IMR-90 (cell line): ENCODE measurements around the gene USP9Y. TPM values are rescaled to one million over a fixed set of nuclear protein-coding genes. Genes with fewer than 3 reads are reported as not detected.

Experiments used
- ATAC-seq: fragments of 200-7000 bp; cut with Tn5 transposase; 2 replicates; pipeline ENCODE4 v1.9.1; 2020; ENCODE audit warnings: low read depth, mild to moderate bottlenecking, moderate library complexity
- BruUV-seq: library from RNA; stranded (reverse); fragments of 400-500 nt; replicated peaks from 2 replicates; lab custom pipeline; 2021; lab: Mats Ljungman, UMichigan
- CTCF ChIA-PET: fragments of 300-600 bp; formaldehyde crosslinking; extraction: SDS; loops from one replicate; lab custom pipeline; 2021; ENCODE audit warnings: antibody characterized with exemption; lab: Yijun Ruan, JAX
- POLR2A ChIA-PET: fragments of 300-600 bp; sonication (Branson Sonifier 250); formaldehyde crosslinking; loops from one replicate; lab custom pipeline; 2022; ENCODE audit warnings: antibody characterized with exemption; ENCODE audit not compliant: unreplicated experiment; lab: Charles Lee
- DNase-seq: peaks from one replicate; pipeline ENCODE4 v3.0.0; 2013
- H2AFZ ChIP-seq: replicated peaks from 2 replicates; pipeline ENCODE3; 2013; ENCODE audit warnings: low read length, mild to moderate bottlenecking; ENCODE audit not compliant: poor library complexity
- H2AK5ac ChIP-seq: 2 replicates; pipeline ENCODE4 v1.6.1; 2013; ENCODE audit warnings: low read depth, low read length, inconsistent platforms
- H2AK9ac ChIP-seq: replicated peaks from 2 replicates; pipeline ENCODE3; 2013; ENCODE audit warnings: mild to moderate bottlenecking, low read depth, low read length, moderate library complexity; ENCODE audit not compliant: poor library complexity
- H2BK120ac ChIP-seq: 2 replicates; pipeline ENCODE4 v1.6.1; 2013; ENCODE audit warnings: low read depth, low read length, inconsistent platforms
- H2BK15ac ChIP-seq: 3 replicates; pipeline ENCODE4 v1.6.1; 2013; ENCODE audit warnings: low read depth, low read length, inconsistent platforms
- H2BK20ac ChIP-seq: 2 replicates; pipeline ENCODE4 v1.6.1; 2013; ENCODE audit warnings: low read depth, mild to moderate bottlenecking, inconsistent platforms, low read length, moderate library complexity
- H2BK5ac ChIP-seq: 2 replicates; pipeline ENCODE4 v1.6.1; 2013; ENCODE audit warnings: mild to moderate bottlenecking, low read depth, low read length, inconsistent platforms; ENCODE audit not compliant: poor library complexity, severe bottlenecking
- H3K14ac ChIP-seq: replicated peaks from 2 replicates; pipeline ENCODE4 v1.6.1; 2013; ENCODE audit warnings: low read depth, low read length, inconsistent platforms
- H3K18ac ChIP-seq: 2 replicates; pipeline ENCODE4 v1.6.1; 2013; ENCODE audit warnings: low read depth, low read length, control low read depth
- H3K23ac ChIP-seq: 2 replicates; pipeline ENCODE4 v1.6.1; 2013; ENCODE audit warnings: low read depth, low read length, inconsistent platforms
- H3K27ac ChIP-seq: 2 replicates; pipeline ENCODE4 v1.5.1; 2013; ENCODE audit warnings: mild to moderate bottlenecking, control low read depth, low read length; ENCODE audit not compliant: insufficient read depth
- H3K27me3 ChIP-seq: 2 replicates; pipeline ENCODE4 v1.6.1; 2013; ENCODE audit warnings: low read length; ENCODE audit not compliant: control insufficient read depth, insufficient read depth
- H3K36me3 ChIP-seq: 2 replicates; pipeline ENCODE4 v1.6.1; 2013; ENCODE audit warnings: low read length, mixed read lengths; ENCODE audit not compliant: control insufficient read depth, insufficient read depth
- H3K4ac ChIP-seq: 2 replicates; pipeline ENCODE4 v1.6.1; 2013; ENCODE audit warnings: low read depth, low read length, inconsistent platforms
- H3K4me1 ChIP-seq: 2 replicates; pipeline ENCODE4 v1.6.1; 2013; ENCODE audit warnings: low read length, mixed read lengths; ENCODE audit not compliant: control insufficient read depth, insufficient read depth
- H3K4me2 ChIP-seq: 2 replicates; pipeline ENCODE4 v1.6.1; 2013; ENCODE audit warnings: low read depth, mild to moderate bottlenecking, control low read depth, low read length, moderate library complexity
- H3K4me3 ChIP-seq: 2 replicates; pipeline ENCODE4 v1.5.1; 2013; ENCODE audit warnings: low read depth, mild to moderate bottlenecking, control low read depth, low read length, moderate library complexity; ENCODE audit not compliant: insufficient read depth
- H3K56ac ChIP-seq: 2 replicates; pipeline ENCODE4 v1.6.1; 2013; ENCODE audit warnings: low read length, inconsistent platforms; ENCODE audit not compliant: insufficient read depth; ENCODE audit errors: extremely low read depth
- H3K79me1 ChIP-seq, 2 experiments: 2 replicates each; pipeline ENCODE4 v1.6.1; 2013; ENCODE audit warnings: low read length in 2 of 2, inconsistent platforms in 1 of 2, low read depth in 1 of 2
- H3K9ac ChIP-seq: 2 replicates; pipeline ENCODE4 v1.6.1; 2013; ENCODE audit warnings: low read depth, low read length, control low read depth
- H3K9me1 ChIP-seq: 2 replicates; pipeline ENCODE4 v1.6.1; 2013; ENCODE audit warnings: low read length, inconsistent platforms; ENCODE audit not compliant: insufficient read depth
- H3K9me3 ChIP-seq: 2 replicates; pipeline ENCODE4 v1.6.1; 2013; ENCODE audit warnings: low read length; ENCODE audit not compliant: control insufficient read depth, insufficient read depth
- H4K20me1 ChIP-seq: 2 replicates; pipeline ENCODE4 v1.6.1; 2013; ENCODE audit warnings: low read length, inconsistent platforms; ENCODE audit not compliant: insufficient read depth
- H4K5ac ChIP-seq: 2 replicates; pipeline ENCODE4 v1.6.1; 2013; ENCODE audit warnings: mild to moderate bottlenecking, low read depth, low read length, control low read depth
- H4K8ac ChIP-seq, 2 experiments: 2 replicates each; pipeline ENCODE4 v1.6.1; 2013; ENCODE audit warnings: low read depth in 2 of 2, low read length in 2 of 2, control low read depth in 1 of 2, inconsistent platforms in 1 of 2
- H4K91ac ChIP-seq: 2 replicates; pipeline ENCODE4 v1.6.1; 2013; ENCODE audit warnings: low read depth, low read length, inconsistent platforms; ENCODE audit not compliant: insufficient read depth
- BHLHE40 ChIP-seq: fragments of 150-350 bp; IDR thresholded peaks from 2 replicates; pipeline ENCODE4 v1.6.1; 2016; ENCODE audit warnings: mild to moderate bottlenecking, low read depth, low read length
- CEBPB ChIP-seq: IDR thresholded peaks from 2 replicates; pipeline ENCODE4 v1.6.1; 2012; ENCODE audit warnings: low read depth, low read length, improper control_type of control experiment
- CHD1 ChIP-seq: IDR thresholded peaks from 2 replicates; pipeline ENCODE4 v1.6.1; 2012; ENCODE audit warnings: low read depth, low read length, improper control_type of control experiment
- CTCF ChIP-seq: conservative IDR thresholded peaks from 2 replicates; pipeline ENCODE4 v1.5.1; 2012; ENCODE audit warnings: mild to moderate bottlenecking, low read depth, low read length, improper control_type of control experiment
- FOS ChIP-seq: fragments of 150-350 bp; IDR thresholded peaks from 2 replicates; pipeline ENCODE4 v1.6.1; 2016; ENCODE audit warnings: low read depth, low read length
- MAZ ChIP-seq: IDR thresholded peaks from 2 replicates; pipeline ENCODE4 v1.6.1; 2012; ENCODE audit warnings: low read depth, mild to moderate bottlenecking, low read length, improper control_type of control experiment, moderate library complexity, borderline replicate concordance
- MXI1 ChIP-seq: IDR thresholded peaks from 2 replicates; pipeline ENCODE4 v1.6.1; 2012; ENCODE audit warnings: low read depth, mild to moderate bottlenecking, low read length, moderate library complexity, borderline replicate concordance
- NFE2L2 ChIP-seq: fragments of 150-350 bp; IDR thresholded peaks from 2 replicates; pipeline ENCODE4 v1.6.1; 2016; ENCODE audit warnings: low read depth, mild to moderate bottlenecking, low read length
- POLR2A ChIP-seq: IDR thresholded peaks from 2 replicates; pipeline ENCODE4 v1.6.1; 2012; ENCODE audit warnings: mild to moderate bottlenecking, low read depth, low read length
- RAD21 ChIP-seq: IDR thresholded peaks from 2 replicates; pipeline ENCODE4 v1.6.1; 2012; ENCODE audit warnings: low read length, improper control_type of control experiment
- RFX5 ChIP-seq: IDR thresholded peaks from 2 replicates; pipeline ENCODE4 v1.8.0; 2012; ENCODE audit warnings: low read depth, mild to moderate bottlenecking, low read length, moderate library complexity
- SMC3 ChIP-seq: fragments of 150-350 bp; IDR thresholded peaks from 2 replicates; pipeline ENCODE4 v1.6.1; 2016; ENCODE audit warnings: low read depth, mild to moderate bottlenecking, antibody characterized with exemption, low read length, moderate library complexity
- USF2 ChIP-seq: fragments of 150-350 bp; IDR thresholded peaks from 2 replicates; pipeline ENCODE4 v1.6.1; 2017; ENCODE audit warnings: mild to moderate bottlenecking, antibody characterized with exemption, low read length, low read depth
- WGBS, 2 experiments: methylation state at CpG; one replicate each; pipeline versions ENCODE4 v1.1.5 to v1.1.7; 2013; ENCODE audit warnings: missing lambda C conversion rate in 2 of 2; ENCODE audit not compliant: insufficient read length in 1 of 2; ENCODE audit errors: extremely low coverage in 2 of 2; 5-methylcytosine and 5-hydroxymethylcytosine counted together
- dilution Hi-C: fragments of 300-500 bp; cut with HindIII; formaldehyde crosslinking; loops from one replicate; pipeline ENCODE4 v1.14.3; 2018; ENCODE audit warnings: low sequenced_read_pairs; ENCODE audit not compliant: unreplicated experiment
- in situ Hi-C: fragments of 300-500 bp; cut with MboI; formaldehyde crosslinking; loops from 3 replicates; pipeline ENCODE4 v1.14.3; 2019; ENCODE audit warnings: low sequenced_read_pairs, inconsistent platforms, mixed read lengths
- intact Hi-C: fragments of 100-400 bp; cut with micrococcal nuclease; formaldehyde crosslinking; loops from 2 replicates; pipeline ENCODE4 v1.10.0; 2022
- polyA plus RNA-seq, 3 experiments: library from polyadenylated mRNA; depleted of rRNA; stranded (reverse); fragments of >200 nt; gene quantifications; 2 replicates each; pipeline ENCODE4 v1.2.3, GENCODE V29; 2012; ENCODE audit warnings: low replicate concordance in 1 of 3
- total RNA-seq: library from RNA; depleted of rRNA; stranded (reverse); fragments of >200 nt; gene quantifications from 2 replicates; pipeline ENCODE4 v1.2.3, GENCODE V29; 2012
- TF ChIP-seq, protein P1 (sequence below): fragments of 150-350 bp; IDR thresholded peaks from 2 replicates; pipeline ENCODE4 v1.6.1; 2016; ENCODE audit warnings: low read depth, mild to moderate bottlenecking, low read length, moderate library complexity, borderline replicate concordance

The USP9Y gene
- total and polyA plus RNA-seq, 2 of the 4 experiments (the other 2 are of a cell fraction) = not detected

GRCh38 chrY:12702174-12702573, 1.1 kb downstream of the USP9Y start:
- Histone ChIP-seq H3K23ac (no peak overlapping the region), H4K8ac (no peak overlapping the region), H3K36me3 (no peaks in the 10 kb centered on the region), H3K4ac (no peak overlapping the region), H2BK15ac (no peak overlapping the region), H3K4me3 (no peak overlapping the region), H2BK5ac (no peak overlapping the region), H3K4me1 (no peaks in the 10 kb centered on the region), H2AFZ (no peak overlapping the region), H3K27ac (no peak overlapping the region), H3K9me3 (no peaks in the 10 kb centered on the region), H3K9ac (no peak overlapping the region), H2BK120ac (no peak overlapping the region), H3K14ac (no peak overlapping the region), H2BK20ac (no peak overlapping the region), H2AK5ac (no peak overlapping the region), H3K4me2 (no peak overlapping the region), H3K56ac (no peak overlapping the region), H3K27me3 (no peaks in the 10 kb centered on the region), H4K5ac (no peak overlapping the region), H3K18ac (no peak overlapping the region), H3K79me1 (no peaks in the 10 kb centered on the region), H2AK9ac (no peak overlapping the region), H3K9me1 (no peaks in the 10 kb centered on the region), H4K20me1 (no peaks in the 10 kb centered on the region), H4K91ac (no peak overlapping the region)
- in situ Hi-C loops (no loop called here), dilution Hi-C loops (no loop called here), intact Hi-C loops (no loop called here)
- ATAC-seq (no peak), DNase-seq (no peak)
- no CpG with 5 or more reads among the region's 1 CpG for WGBS, 2 experiments
- CTCF ChIA-PET = no interaction called here
- TF ChIP-seq USF2 (no peak), RFX5 (no peak), POLR2A (no peak), CHD1 (no peak), SMC3 (no peak), FOS (no peak), CTCF (no peak), MXI1 (no peak), BHLHE40 (no peak), NFE2L2 (no peak), RAD21 (no peak), CEBPB (no peak), MAZ (no peak)
- TF ChIP-seq, protein P1, sequence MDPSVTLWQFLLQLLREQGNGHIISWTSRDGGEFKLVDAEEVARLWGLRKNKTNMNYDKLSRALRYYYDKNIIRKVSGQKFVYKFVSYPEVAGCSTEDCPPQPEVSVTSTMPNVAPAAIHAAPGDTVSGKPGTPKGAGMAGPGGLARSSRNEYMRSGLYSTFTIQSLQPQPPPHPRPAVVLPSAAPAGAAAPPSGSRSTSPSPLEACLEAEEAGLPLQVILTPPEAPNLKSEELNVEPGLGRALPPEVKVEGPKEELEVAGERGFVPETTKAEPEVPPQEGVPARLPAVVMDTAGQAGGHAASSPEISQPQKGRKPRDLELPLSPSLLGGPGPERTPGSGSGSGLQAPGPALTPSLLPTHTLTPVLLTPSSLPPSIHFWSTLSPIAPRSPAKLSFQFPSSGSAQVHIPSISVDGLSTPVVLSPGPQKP = no peak
- POLR2A ChIA-PET = no interaction called here
- no TSS peak for BruUV-seq
